GF-D8 (cell line): ENCODE data around the gene DMBT1.
"Not testable (repeated sequence)": the region's sequence is repeated elsewhere in the genome, so short reads cannot be mapped to it uniquely, and the experiment has no call there.

Source experiments
- DNase-seq: peaks from one replicate; lab custom pipeline; 2025; lab: John Stamatoyannopoulos, UW

The DMBT1 gene

GRCh38 chr10:122577311-122577885 lies 16.8 kb downstream of the DMBT1 start:
- no peak for DNase-seq

GRCh38 chr10:122586070-122586469 lies 25.5 kb downstream of the DMBT1 start:
- not testable (repeated sequence) for DNase-seq

GRCh38 chr10:122587098-122587760 lies 26.7 kb downstream of the DMBT1 start:
- no peak for DNase-seq

- DNase-seq, result no peak
Observed at GRCh38 chr10:122588381-122588780, 27.8 kb downstream of the DMBT1 start.

- DNase-seq, result no peak
Observed at GRCh38 chr10:122590153-122590552, 29.6 kb downstream of the DMBT1 start.

- no peak for DNase-seq
Observed at GRCh38 chr10:122591736-122592135, 31.2 kb downstream of the DMBT1 start.

GRCh38 chr10:122592161-122592560 lies 31.6 kb downstream of the DMBT1 start:
- no peak for DNase-seq

GRCh38 chr10:122617476-122618270 lies 57.1 kb downstream of the DMBT1 start:
- DNase-seq, result no peak

- no peak for DNase-seq
Observed at GRCh38 chr10:122618461-122619165, 58.1 kb downstream of the DMBT1 start.

GRCh38 chr10:122620961-122621360 lies 60.4 kb downstream of the DMBT1 start:
- not testable (repeated sequence) for DNase-seq

GRCh38 chr10:122624546-122624945 lies 64.0 kb downstream of the DMBT1 start:
- no peak for DNase-seq

GRCh38 chr10:122630526-122630925 lies 70.0 kb downstream of the DMBT1 start:
- no peak for DNase-seq

GRCh38 chr10:122632031-122632430 lies 71.5 kb downstream of the DMBT1 start:
- no peak for DNase-seq

GRCh38 chr10:122632576-122632975 lies 72.0 kb downstream of the DMBT1 start:
- no peak for DNase-seq

- DNase-seq, result no peak
Observed at GRCh38 chr10:122636953-122637352, 76.4 kb downstream of the DMBT1 start.

- no peak for DNase-seq
Observed at GRCh38 chr10:122637376-122637775, 76.8 kb downstream of the DMBT1 start.

- DNase-seq, result no peak
Observed at GRCh38 chr10:122638106-122638505, 77.6 kb downstream of the DMBT1 start.

GRCh38 chr10:122639801-122640200 lies 79.2 kb downstream of the DMBT1 start:
- DNase-seq, result no peak

GRCh38 chr10:122640921-122641320 lies 80.4 kb downstream of the DMBT1 start:
- no peak for DNase-seq

GRCh38 chr10:122642726-122643605 lies 82.4 kb downstream of the DMBT1 start:
- DNase-seq, result no peak

GRCh38 chr10:122643931-122644534 lies 83.5 kb downstream of the DMBT1 start:
- DNase-seq, result no peak
